ENCODE results near the gene RPL27. TPM values are rescaled to one million over a fixed set of nuclear protein-coding genes. Genes with fewer than 3 reads are reported as not detected.

The RPL27 gene
- total and polyA plus RNA-seq, 3 donors from 2014 or later = 457 to 1,036 (median 634) TPM

- Histone ChIP-seq H3K27me3 (no peaks in the 10 kb centered on the region), H3K27ac (peak overlapping the region; percentile 18 to 65), H3K9me3 (no peaks in the 10 kb centered on the region), H3K4me1 (peaks cover 64% of the 10 kb centered on the region), H3K36me3 (ENCODE audit: low read depth, missing control alignments) (no peaks in the 10 kb centered on the region), H3K4me3 (no peak overlapping the region)
- intact Hi-C loops (cut with DNase I; ENCODE audit: low total_unique reads) = no loop called here
- WGBS, 2 donors = 60 to 69% methylated on average over 8 of the region's 8 CpGs
- DNase-seq = no peak
- TF ChIP-seq POLR2A (IDR thresholded peaks at IDR 0.05) = no peak
- no peak for TF ChIP-seq CTCF (IDR thresholded peaks at IDR 0.05)
These were observed 16.7 kb downstream of the RPL27 start for GRCh38 chr17:43014649-43015542.

GRCh38 chr17:43015579-43015978, 17.4 kb downstream of the RPL27 start:
- Histone ChIP-seq H3K27ac (peak overlapping the region; percentile 18 to 65), H3K4me3 (no peak overlapping the region), H3K4me1 (peaks cover 63% of the 10 kb centered on the region), H3K36me3 (ENCODE audit: low read depth, missing control alignments) (no peaks in the 10 kb centered on the region), H3K27me3 (no peaks in the 10 kb centered on the region), H3K9me3 (no peaks in the 10 kb centered on the region)
- intact Hi-C loops (cut with DNase I; ENCODE audit: low total_unique reads) = no loop called here
- no peak for DNase-seq
- TF ChIP-seq POLR2A (IDR thresholded peaks at IDR 0.05) (no peak), CTCF (IDR thresholded peaks at IDR 0.05) (no peak)
- 33 to 49% methylated on average over 9 of the region's 9 CpGs for WGBS, 2 donors

- no peak overlapping the region for H3K4me3 ChIP-seq
- H3K4me1 ChIP-seq = peaks cover 57% of the 10 kb centered on the region
- intact Hi-C loops (cut with DNase I; ENCODE audit: low total_unique reads) = no loop called here
- TF ChIP-seq CTCF (IDR thresholded peaks at IDR 0.05) = no peak
- TF ChIP-seq POLR2A (IDR thresholded peaks at IDR 0.05) = no peak
- DNase-seq = no peak
- H3K27me3 ChIP-seq = no peaks in the 10 kb centered on the region
- WGBS, 2 donors = 70 to 93% methylated on average over 2 to 7 of the region's 7 CpGs
- H3K36me3 ChIP-seq (ENCODE audit: low read depth, missing control alignments) = no peaks in the 10 kb centered on the region
- peak overlapping the region in 1 of 2 donors; percentile 65 for H3K27ac ChIP-seq
- no peaks in the 10 kb centered on the region for H3K9me3 ChIP-seq
These were observed 18.0 kb downstream of the RPL27 start for GRCh38 chr17:43016216-43016615.

- H3K27me3 ChIP-seq = no peaks in the 10 kb centered on the region
- H3K9me3 ChIP-seq = no peaks in the 10 kb centered on the region
- intact Hi-C loops (cut with DNase I; ENCODE audit: low total_unique reads) = no loop called here
- no peak overlapping the region for H3K4me3 ChIP-seq
- H3K27ac ChIP-seq = peak overlapping the region in 1 of 2 donors; percentile 94
- no peak for DNase-seq
- WGBS, 2 donors = 70 to 71% methylated on average over 19 of the region's 19 CpGs
- no peaks in the 10 kb centered on the region for H3K36me3 ChIP-seq (ENCODE audit: low read depth, missing control alignments)
- peaks cover 51% of the 10 kb centered on the region for H3K4me1 ChIP-seq
- TF ChIP-seq POLR2A (IDR thresholded peaks at IDR 0.05) (no peak), CTCF (IDR thresholded peaks at IDR 0.05) (no peak)
These were observed 20.0 kb downstream of the RPL27 start for GRCh38 chr17:43018008-43018853.
